ENCODE measurements around the gene OLFM1. TPM values are rescaled to one million over a fixed set of nuclear protein-coding genes. Genes with fewer than 3 reads are reported as not detected.

Gene OLFM1
- total and polyA plus RNA-seq, 4 donors: 7.6 to 24.8 (median 15.8) TPM

DNA sequence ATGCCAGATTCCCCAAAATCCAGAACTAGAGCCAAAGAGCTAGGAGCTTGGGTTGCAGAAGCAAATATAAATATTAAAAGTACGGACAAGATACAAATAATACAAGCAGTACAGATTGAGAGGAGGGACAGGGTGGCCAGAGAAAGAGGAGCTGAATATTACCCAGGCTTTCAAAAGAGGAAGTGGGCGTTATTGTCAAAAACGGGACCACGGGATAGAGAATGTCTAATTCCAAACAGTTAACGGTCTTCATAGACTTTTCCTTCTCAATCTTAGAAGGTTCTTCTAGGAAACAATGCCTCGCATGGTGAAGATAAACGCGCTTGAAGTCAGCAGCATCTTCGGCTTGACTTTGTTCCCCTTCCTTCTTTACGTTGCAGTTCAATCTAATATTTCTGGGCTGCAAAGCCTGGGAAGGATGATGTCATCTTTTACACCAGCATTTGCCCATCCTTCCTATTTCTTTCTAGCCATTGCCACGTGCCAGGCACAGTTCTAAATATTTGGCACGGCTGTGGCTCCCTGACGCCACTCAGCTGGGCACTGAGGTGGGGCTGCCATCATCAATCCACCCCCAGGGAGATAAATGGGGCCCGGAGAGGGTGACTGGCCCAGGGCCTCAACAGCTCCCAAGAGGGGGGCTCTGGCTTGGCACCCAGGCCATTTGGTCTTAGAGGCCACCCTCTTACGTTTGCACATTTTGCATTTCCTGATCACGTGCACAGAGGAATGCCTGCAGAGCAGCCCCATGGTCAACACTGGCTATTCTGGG is 16.3 kb upstream of the OLFM1 start:
- DNase-seq: no peak
- WGBS, 2 donors: 64 to 67% methylated on average over 16 of the region's 16 CpGs
- H3K4me3 ChIP-seq: no peak overlapping the region
- no peaks in the 10 kb centered on the region for H3K36me3 ChIP-seq (ENCODE audit: control insufficient read depth in 4 of 4, insufficient read depth in 4 of 4, low read length in 4 of 4)
- peaks cover 0 to 37% (median 12%) of the 10 kb centered on the region in 3 donors for H3K27me3 ChIP-seq (ENCODE audit: control insufficient read depth in 3 of 3, insufficient read depth in 3 of 3, low read length in 2 of 3)
- no peak overlapping the region for H3K27ac ChIP-seq (ENCODE audit: low read depth in 1 of 2, low read length in 1 of 2)
- no peak overlapping the region for H3K9ac ChIP-seq (ENCODE audit: insufficient read depth in 1 of 2, low read length in 2 of 2)
- ATAC-seq (ENCODE audit: insufficient read depth, low FRiP score): no peak
- peaks cover 0 to 7% (median 5%) of the 10 kb centered on the region in 5 donors for H3K4me1 ChIP-seq (ENCODE audit: control insufficient read depth in 5 of 5, insufficient read depth in 5 of 5, low read length in 5 of 5)
- TF ChIP-seq CTCF (IDR thresholded peaks at IDR 0.05; ENCODE audit: control extremely low read depth, extremely low read depth): no peak
- H3K9me3 ChIP-seq (ENCODE audit: control insufficient read depth in 4 of 4, insufficient read depth in 3 of 4, low read length in 3 of 4): no peaks in the 10 kb centered on the region

DNA sequence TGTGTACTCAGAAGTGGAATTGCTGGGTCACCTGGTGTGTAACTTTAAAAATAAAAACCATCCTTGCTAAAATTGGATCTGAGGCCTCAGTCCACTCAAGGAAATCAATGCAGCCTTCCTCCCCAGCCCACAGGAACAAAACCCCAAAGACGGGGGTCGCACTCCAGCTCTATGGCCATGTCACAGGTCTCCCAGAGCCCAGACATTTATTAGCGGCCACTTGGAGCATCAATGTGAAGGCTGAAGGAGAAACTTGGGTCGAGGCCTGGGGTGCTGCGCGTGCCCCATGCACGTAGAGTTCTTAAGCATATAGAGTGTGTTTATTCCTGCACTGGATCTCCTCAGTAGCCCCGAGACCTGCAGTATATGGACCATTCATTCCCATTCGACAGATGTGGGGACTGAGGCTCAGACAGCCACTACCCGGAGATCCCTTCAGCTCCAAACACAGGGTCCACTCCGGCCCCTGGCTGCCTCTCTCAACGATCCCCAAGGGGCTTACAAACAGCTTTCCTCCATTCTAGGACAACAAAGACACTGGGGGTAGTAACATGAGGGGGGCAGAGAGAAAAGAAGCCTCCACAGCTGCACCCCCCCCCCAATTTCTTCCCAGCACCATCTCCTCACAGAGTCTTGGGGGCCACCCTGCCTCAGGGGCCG is 14.3 kb upstream of the OLFM1 start:
- Histone ChIP-seq H3K27me3 (ENCODE audit: control insufficient read depth in 3 of 3, insufficient read depth in 3 of 3, low read length in 2 of 3) (peaks cover 0 to 48% (median 12%) of the 10 kb centered on the region in 3 donors), H3K9me3 (ENCODE audit: control insufficient read depth in 4 of 4, insufficient read depth in 3 of 4, low read length in 3 of 4) (peaks cover 0 to under 1% (median 0%) of the 10 kb centered on the region in 4 donors), H3K4me3 (no peak overlapping the region), H3K27ac (ENCODE audit: low read depth in 1 of 2, low read length in 1 of 2) (no peak overlapping the region), H3K36me3 (ENCODE audit: control insufficient read depth in 4 of 4, insufficient read depth in 4 of 4, low read length in 4 of 4) (no peaks in the 10 kb centered on the region), H3K4me1 (ENCODE audit: control insufficient read depth in 5 of 5, insufficient read depth in 5 of 5, low read length in 5 of 5) (peaks cover 0 to 12% (median 5%) of the 10 kb centered on the region in 5 donors), H3K9ac (ENCODE audit: insufficient read depth in 1 of 2, low read length in 2 of 2) (no peak overlapping the region)
- no peak for TF ChIP-seq CTCF (IDR thresholded peaks at IDR 0.05; ENCODE audit: control extremely low read depth, extremely low read depth)
- ATAC-seq (ENCODE audit: insufficient read depth, low FRiP score): no peak
- 86 to 87% methylated on average over 13 of the region's 13 CpGs for WGBS, 2 donors
- DNase-seq: no peak

GRCh38 chr9:135073741-135074305 is 13.6 kb upstream of the OLFM1 start:
- H3K36me3 ChIP-seq (ENCODE audit: control insufficient read depth in 4 of 4, insufficient read depth in 4 of 4, low read length in 4 of 4): no peaks in the 10 kb centered on the region
- ATAC-seq (ENCODE audit: insufficient read depth, low FRiP score) (no peak), DNase-seq (no peak)
- TF ChIP-seq CTCF (IDR thresholded peaks at IDR 0.05; ENCODE audit: control extremely low read depth, extremely low read depth): no peak
- no peak overlapping the region for H3K27ac ChIP-seq (ENCODE audit: low read depth in 1 of 2, low read length in 1 of 2)
- peaks cover 0 to 12% (median 5%) of the 10 kb centered on the region in 5 donors for H3K4me1 ChIP-seq (ENCODE audit: control insufficient read depth in 5 of 5, insufficient read depth in 5 of 5, low read length in 5 of 5)
- H3K4me3 ChIP-seq: no peak overlapping the region
- peaks cover 0 to 2% (median 0%) of the 10 kb centered on the region in 4 donors for H3K9me3 ChIP-seq (ENCODE audit: control insufficient read depth in 4 of 4, insufficient read depth in 3 of 4, low read length in 3 of 4)
- H3K27me3 ChIP-seq (ENCODE audit: control insufficient read depth in 3 of 3, insufficient read depth in 3 of 3, low read length in 2 of 3): peaks cover 0 to 46% (median 12%) of the 10 kb centered on the region in 3 donors
- H3K9ac ChIP-seq (ENCODE audit: insufficient read depth in 1 of 2, low read length in 2 of 2): no peak overlapping the region
- WGBS, 2 donors: 86 to 88% methylated on average over 9 of the region's 9 CpGs
